GM18511 (cell line): Measurements from ENCODE around the gene SYT9.
"Not testable (repeated sequence)": the region's sequence is repeated elsewhere in the genome, so short reads cannot be mapped to it uniquely, and the experiment has no call there.

ENCODE experiments used
- ATAC-seq: cut with Tn5 transposase; IDR thresholded peaks from one replicate; pipeline ENCODE4 v1.9.1; 2021; ENCODE audit warnings: mild to moderate bottlenecking, moderate library complexity; ENCODE audit not compliant: unreplicated experiment

Gene SYT9

GRCh38 chr11:7499081-7499480 lies 247.4 kb downstream of the SYT9 start:
- ATAC-seq: no peak

- ATAC-seq: no peak
Measured at GRCh38 chr11:7500251-7500650, 248.5 kb downstream of the SYT9 start.

- ATAC-seq: no peak
Measured at GRCh38 chr11:7501251-7501650, 249.5 kb downstream of the SYT9 start.

GRCh38 chr11:7501894-7502293 lies 250.2 kb downstream of the SYT9 start:
- peak; percentile 64 for ATAC-seq

- ATAC-seq: no peak
Measured at GRCh38 chr11:7506243-7506642, 254.5 kb downstream of the SYT9 start.

GRCh38 chr11:7508087-7508486 lies 256.4 kb downstream of the SYT9 start:
- ATAC-seq: no peak

- no peak for ATAC-seq
Measured at GRCh38 chr11:7509966-7510365, 258.3 kb downstream of the SYT9 start.

- no peak for ATAC-seq
Measured at GRCh38 chr11:7511401-7511800, 259.7 kb downstream of the SYT9 start.

GRCh38 chr11:7512525-7513233 lies 261.0 kb downstream of the SYT9 start:
- ATAC-seq: peak; percentile 73

- peak; percentile 75 for ATAC-seq
Measured at GRCh38 chr11:7513234-7514098, 261.8 kb downstream of the SYT9 start, which contains the start of gene PPFIBP2. PPFIBP2 (plus strand) TSS chr11:7513999; CDS start chr11:7549476, 35,477 bp downstream.

- peak; percentile 14 for ATAC-seq
Measured at GRCh38 chr11:7514099-7514591, 262.4 kb downstream of the SYT9 start.

GRCh38 chr11:7515447-7515886 lies 263.8 kb downstream of the SYT9 start:
- no peak for ATAC-seq

GRCh38 chr11:7516475-7516874 lies 264.8 kb downstream of the SYT9 start:
- ATAC-seq: no peak

GRCh38 chr11:7517743-7518142 lies 266.0 kb downstream of the SYT9 start:
- ATAC-seq: not testable (repeated sequence)
